HepG2 (cell line): ENCODE data around the gene RAB5B. TPM values are rescaled to one million over a fixed set of nuclear protein-coding genes. Genes with fewer than 3 reads are reported as not detected.

Experiments used
- DBP ChIP-seq: sonication (generic); formaldehyde crosslinking; IDR thresholded peaks from 2 replicates; pipeline ENCODE4 v1.4.0; 2020; ENCODE audit warnings: missing genetic modification reagents; ENCODE audit errors: not compliant biosample characterization
- MED1 ChIP-seq: sonication (generic); formaldehyde crosslinking; IDR thresholded peaks from 2 replicates; pipeline ENCODE4 v1.4.0; 2020; ENCODE audit warnings: missing genetic modification reagents
- NONO ChIP-seq, 2 experiments: fragments of 450-650 bp in 1 of 2; sonication (generic) in 1 of 2; formaldehyde crosslinking in 1 of 2; IDR thresholded peaks in 1 of 2; conservative IDR thresholded peaks in 1 of 2; 2 replicates each; pipeline versions ENCODE4 v1.6.1 to v1.8.0; 2017 to 2022; ENCODE audit warnings: mild to moderate bottlenecking in 1 of 2, missing genetic modification reagents in 1 of 2, moderate library complexity in 1 of 2
- PTBP1 ChIP-seq: fragments of 200-400 bp; formaldehyde crosslinking; IDR thresholded peaks from 2 replicates; pipeline ENCODE4 v1.6.1; 2018; ENCODE audit warnings: low read length, low read depth; ENCODE audit not compliant: poor library complexity, severe bottlenecking
- RERE ChIP-seq: IDR thresholded peaks from 2 replicates; pipeline ENCODE4 v1.6.1; 2016; ENCODE audit warnings: low read depth, missing genetic modification reagents, missing compliant biosample characterization
- SRSF1 ChIP-seq: fragments of 200-400 bp; formaldehyde crosslinking; optimal IDR thresholded peaks from 2 replicates; pipeline ENCODE3; 2017; ENCODE audit warnings: mild to moderate bottlenecking, low read depth, low read length, moderate library complexity
- ZBTB2 ChIP-seq: sonication (generic); formaldehyde crosslinking; IDR thresholded peaks from 2 replicates; pipeline ENCODE4 v1.8.0; 2022; ENCODE audit warnings: low read depth, missing genetic modification reagents
- ZBTB7B ChIP-seq: sonication (generic); formaldehyde crosslinking; IDR thresholded peaks from 2 replicates; pipeline ENCODE4 v1.4.0; 2020; ENCODE audit warnings: missing genetic modification reagents
- ZNF569 ChIP-seq: sonication (generic); formaldehyde crosslinking; IDR thresholded peaks from 2 replicates; pipeline ENCODE4 v1.5.0; 2020; ENCODE audit warnings: mild to moderate bottlenecking, missing genetic modification reagents, moderate library complexity, borderline replicate concordance
- ZNF605 ChIP-seq: sonication (generic); formaldehyde crosslinking; IDR thresholded peaks from 2 replicates; pipeline ENCODE4 v1.8.0; 2022; ENCODE audit warnings: mild to moderate bottlenecking, missing genetic modification reagents
- ZNF687 ChIP-seq: sonication (generic); formaldehyde crosslinking; IDR thresholded peaks from 2 replicates; pipeline ENCODE4 v1.5.1; 2020; ENCODE audit warnings: mild to moderate bottlenecking, missing genetic modification reagents, moderate library complexity
- ZNF761 ChIP-seq: sonication (generic); formaldehyde crosslinking; conservative IDR thresholded peaks from 2 replicates; pipeline ENCODE4 v1.4.0; 2020; ENCODE audit warnings: mild to moderate bottlenecking, missing genetic modification reagents
- polyA plus RNA-seq, 8 experiments: library from polyadenylated mRNA; depleted of rRNA in 3 of 8; stranded (reverse) in 7 of 8; unstranded in 1 of 8; fragments of >200 nt; fragmentation: Illumina TruSeq in 4 of 8; extraction: Trizol in 4 of 8; gene quantifications; 2 replicates each; pipeline versions ENCODE4 v1.2.1 to v1.2.3, GENCODE V29; 2011 to 2016; ENCODE audit warnings: low read depth in 4 of 8, missing spikeins in 1 of 8, mixed read lengths in 1 of 8; ENCODE audit not compliant: insufficient read depth in 1 of 8
- total RNA-seq, 5 experiments: library from RNA; depleted of rRNA; stranded (reverse); fragments of >200 nt; fragmentation: Illumina TruSeq; extraction: Trizol; gene quantifications; 2 replicates each; pipeline ENCODE4 v1.2.3, GENCODE V29; 2016; ENCODE audit warnings: low read depth in 1 of 5

RAB5B gene
- total and polyA plus RNA-seq, 2 of the 13 experiments (the other 11 are each of a cell fraction or from before 2014, with no cell fraction given) = 26.0 to 68.3 TPM

GRCh38 chr12:56041552-56042429, 67.9 kb downstream of the RAB5B start, which contains the start of gene RPS26 (continued):
- 0 out of 2 replicates have a peak, but pooled peaks have one; percentile 32 for TF ChIP-seq ZNF761 (CRISPR knock-in tag)
- TF ChIP-seq ZBTB2 = peak; percentile 58; the same call in 1 of the 2 replicates
- peak; percentile 74 for TF ChIP-seq MED1 (CRISPR knock-in tag)
- peak; percentile 89 for TF ChIP-seq ZNF605 (CRISPR knock-in tag)
- TF ChIP-seq ZNF569 (CRISPR knock-in tag) = 0 out of 2 replicates have a peak, but pooled peaks have one; percentile 43
- peak; percentile 66; the same call in 1 of the 2 replicates for TF ChIP-seq RERE (CRISPR knock-in tag)
- no peak for TF ChIP-seq PTBP1
- no peak for TF ChIP-seq NONO (IDR thresholded peaks at IDR 0.05)
- TF ChIP-seq NONO (CRISPR knock-in tag; conservative IDR thresholded peaks at IDR 0.05) = peak; percentile 78
- TF ChIP-seq SRSF1 = peak; percentile 54
- TF ChIP-seq DBP (CRISPR knock-in tag) = peak; percentile 52
- peak; percentile 79 for TF ChIP-seq ZNF687 (CRISPR knock-in tag)
- TF ChIP-seq ZBTB7B = peak; percentile 65; the same call in 1 of the 2 replicates
